ENCODE results near the gene MTFR2. TPM values are rescaled to one million over a fixed set of nuclear protein-coding genes. Genes with fewer than 3 reads are reported as not detected.

The MTFR2 gene
- total RNA-seq, 6 experiments from 2014 or later = 2.6 to 6.8 (median 6.3) TPM

DNA sequence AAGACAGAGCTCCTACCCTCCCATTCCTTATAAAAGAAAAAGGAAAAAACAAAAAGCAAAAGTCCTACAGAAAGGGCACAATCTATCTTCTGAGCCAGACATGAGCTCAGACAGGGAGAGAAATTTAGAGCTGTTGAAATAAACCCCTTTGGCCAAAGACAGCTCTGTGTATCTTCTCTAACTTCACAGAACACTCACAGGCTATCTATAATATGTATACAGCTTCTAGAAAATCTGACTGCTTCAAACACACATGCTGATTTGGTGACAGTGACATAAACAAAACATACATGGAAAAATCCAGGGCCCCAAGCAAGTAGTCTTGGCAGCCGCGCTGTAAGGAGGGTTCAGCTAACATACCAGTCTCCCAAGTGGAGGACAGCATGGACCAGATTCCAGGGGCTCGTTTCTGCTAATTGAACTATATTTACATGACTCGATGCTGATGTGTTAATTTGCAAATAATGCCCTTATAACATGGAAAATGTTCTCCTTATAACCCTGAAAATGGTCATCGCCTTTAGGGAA, 37.0 kb downstream of the MTFR2 start:
- TF ChIP-seq, protein P1, sequence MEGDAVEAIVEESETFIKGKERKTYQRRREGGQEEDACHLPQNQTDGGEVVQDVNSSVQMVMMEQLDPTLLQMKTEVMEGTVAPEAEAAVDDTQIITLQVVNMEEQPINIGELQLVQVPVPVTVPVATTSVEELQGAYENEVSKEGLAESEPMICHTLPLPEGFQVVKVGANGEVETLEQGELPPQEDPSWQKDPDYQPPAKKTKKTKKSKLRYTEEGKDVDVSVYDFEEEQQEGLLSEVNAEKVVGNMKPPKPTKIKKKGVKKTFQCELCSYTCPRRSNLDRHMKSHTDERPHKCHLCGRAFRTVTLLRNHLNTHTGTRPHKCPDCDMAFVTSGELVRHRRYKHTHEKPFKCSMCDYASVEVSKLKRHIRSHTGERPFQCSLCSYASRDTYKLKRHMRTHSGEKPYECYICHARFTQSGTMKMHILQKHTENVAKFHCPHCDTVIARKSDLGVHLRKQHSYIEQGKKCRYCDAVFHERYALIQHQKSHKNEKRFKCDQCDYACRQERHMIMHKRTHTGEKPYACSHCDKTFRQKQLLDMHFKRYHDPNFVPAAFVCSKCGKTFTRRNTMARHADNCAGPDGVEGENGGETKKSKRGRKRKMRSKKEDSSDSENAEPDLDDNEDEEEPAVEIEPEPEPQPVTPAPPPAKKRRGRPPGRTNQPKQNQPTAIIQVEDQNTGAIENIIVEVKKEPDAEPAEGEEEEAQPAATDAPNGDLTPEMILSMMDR (IDR thresholded peaks at IDR 0.05) = no peak
- Mint-ChIP-seq H3K4me3 (no peak overlapping the region), H3K27me3 (ENCODE audit: insufficient read depth) (no peaks in the 10 kb centered on the region; the same call in 1 of the 2 replicates), H3K9me3 (no peaks in the 10 kb centered on the region), H3K36me3 (ENCODE audit: low read depth) (no peaks in the 10 kb centered on the region), H3K4me1 (ENCODE audit: low read depth) (no peaks in the 10 kb centered on the region), H3K27ac (no peak overlapping the region)
- DNase-seq = no peak

DNA sequence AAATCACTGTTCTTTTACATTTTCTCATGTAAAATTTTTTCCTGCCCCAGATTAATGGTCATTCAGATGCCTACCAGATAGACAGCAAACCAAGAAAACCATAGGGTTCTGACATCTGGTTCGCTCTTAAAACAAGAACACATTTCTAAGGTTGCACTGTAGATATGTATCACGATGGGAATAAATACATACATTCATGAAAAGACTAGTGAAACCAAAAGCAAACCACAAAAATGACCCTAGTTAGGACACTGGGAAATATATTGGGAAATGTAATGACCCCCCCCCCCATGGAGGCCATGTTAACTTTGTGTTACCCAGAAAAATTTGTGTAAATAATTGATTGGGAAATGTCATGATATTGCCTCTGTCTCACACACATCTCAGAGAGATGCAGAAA, 37.5 kb downstream of the MTFR2 start:
- Mint-ChIP-seq H3K36me3 (ENCODE audit: low read depth) (no peaks in the 10 kb centered on the region), H3K27me3 (ENCODE audit: insufficient read depth) (no peaks in the 10 kb centered on the region; the same call in 1 of the 2 replicates), H3K4me3 (no peak overlapping the region), H3K9me3 (no peaks in the 10 kb centered on the region), H3K4me1 (ENCODE audit: low read depth) (no peaks in the 10 kb centered on the region), H3K27ac (no peak overlapping the region)
- TF ChIP-seq, protein P1 (IDR thresholded peaks at IDR 0.05) = no peak
- no peak for DNase-seq

DNA sequence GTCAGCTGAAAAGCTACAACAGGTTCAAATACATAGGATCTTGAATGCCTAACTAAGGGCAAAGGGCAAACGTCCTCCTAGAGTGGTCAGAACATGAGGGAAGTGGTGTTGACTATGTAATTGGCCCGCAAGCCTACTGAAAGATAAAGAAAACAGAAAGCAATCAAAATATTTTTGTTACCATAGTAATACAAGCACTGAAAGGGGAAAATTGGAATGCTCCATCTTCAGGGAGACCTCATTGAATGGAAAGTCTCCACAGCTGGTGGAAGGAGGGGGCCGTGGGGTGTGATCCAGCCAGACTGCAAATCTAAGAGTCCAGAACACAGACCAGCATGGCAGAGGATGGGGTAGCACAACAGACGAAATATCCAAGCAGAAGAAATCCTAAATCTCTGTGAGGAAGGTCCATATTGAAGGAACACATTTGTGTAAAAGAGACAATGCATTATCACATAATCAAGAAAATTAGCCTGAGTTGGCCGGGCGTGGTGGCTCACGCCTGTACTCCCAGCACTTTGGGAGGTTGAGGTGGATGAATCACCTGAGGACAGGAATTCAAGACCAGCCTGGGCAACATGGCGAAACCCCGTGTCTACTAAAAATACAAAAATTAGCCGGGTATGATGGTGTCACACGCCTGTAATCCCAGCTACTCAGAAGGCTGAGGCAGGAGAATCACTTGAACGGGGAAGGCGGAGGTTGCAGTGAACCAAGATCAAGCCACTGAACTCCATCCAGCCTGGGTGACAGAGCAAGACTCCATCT, 39.5 kb downstream of the MTFR2 start:
- TF ChIP-seq, protein P1 (IDR thresholded peaks at IDR 0.05) = no peak
- Mint-ChIP-seq H3K4me3 (no peak overlapping the region), H3K27me3 (ENCODE audit: insufficient read depth) (no peaks in the 10 kb centered on the region; the same call in 1 of the 2 replicates), H3K27ac (no peak overlapping the region), H3K9me3 (no peaks in the 10 kb centered on the region), H3K36me3 (ENCODE audit: low read depth) (no peaks in the 10 kb centered on the region), H3K4me1 (ENCODE audit: low read depth) (no peaks in the 10 kb centered on the region)
- DNase-seq = no peak

DNA sequence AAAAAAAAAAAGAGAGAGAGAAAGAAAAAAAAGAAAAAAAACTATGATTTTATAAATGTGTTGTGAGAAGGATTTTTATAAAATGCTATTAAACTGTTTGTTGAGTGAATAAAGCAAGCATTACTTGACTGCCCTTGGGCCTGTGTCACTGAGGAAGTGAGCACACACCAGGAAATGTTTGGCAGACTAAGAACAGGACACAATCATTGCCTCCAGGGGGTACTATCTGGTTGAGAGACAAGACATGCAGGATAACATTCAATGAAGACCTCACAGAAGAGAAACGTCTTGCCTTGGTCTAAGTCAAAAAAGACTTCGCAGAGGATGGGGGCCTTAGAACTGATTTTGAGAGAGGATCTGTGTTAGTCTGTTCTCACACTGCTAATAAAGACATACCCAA, 40.6 kb downstream of the MTFR2 start:
- no peaks in the 10 kb centered on the region for H3K4me1 Mint-ChIP-seq (ENCODE audit: low read depth)
- H3K27me3 Mint-ChIP-seq (ENCODE audit: insufficient read depth) = no peaks in the 10 kb centered on the region; the same call in 1 of the 2 replicates
- H3K4me3 Mint-ChIP-seq = no peak overlapping the region
- no peaks in the 10 kb centered on the region for H3K9me3 Mint-ChIP-seq
- DNase-seq = no peak
- TF ChIP-seq, protein P1 (IDR thresholded peaks at IDR 0.05) = no peak
- H3K36me3 Mint-ChIP-seq (ENCODE audit: low read depth) = no peaks in the 10 kb centered on the region
- H3K27ac Mint-ChIP-seq = no peak overlapping the region

GRCh38 chr6:136208783-136209182, 41.3 kb downstream of the MTFR2 start:
- TF ChIP-seq, protein P1 (IDR thresholded peaks at IDR 0.05) = peak; percentile 26; the same call in 1 of the 2 replicates
- H3K4me3 Mint-ChIP-seq = no peak overlapping the region
- no peak for DNase-seq
- H3K9me3 Mint-ChIP-seq = no peaks in the 10 kb centered on the region
- H3K4me1 Mint-ChIP-seq (ENCODE audit: low read depth) = no peaks in the 10 kb centered on the region
- H3K36me3 Mint-ChIP-seq (ENCODE audit: low read depth) = no peaks in the 10 kb centered on the region
- no peaks in the 10 kb centered on the region; the same call in 1 of the 2 replicates for H3K27me3 Mint-ChIP-seq (ENCODE audit: insufficient read depth)
- no peak overlapping the region for H3K27ac Mint-ChIP-seq

Data from HFFc6 (cell line).